Measurements from ENCODE around the gene SHROOM3.

- TF ChIP-seq CTCF (IDR thresholded peaks at IDR 0.05; ENCODE audit: poor library complexity, severe bottlenecking) (no peak), EP300 (conservative IDR thresholded peaks at IDR 0.05; ENCODE audit: poor library complexity, severe bottlenecking) (no peak), REST (IDR thresholded peaks at IDR 0.05; ENCODE audit: borderline replicate concordance) (no peak)
Measured at GRCh38 chr4:76548704-76549103, 113.7 kb downstream of the SHROOM3 start.

Data from neural cell (in vitro differentiated cells).